LNCaP clone FGC (cell line): ENCODE data around the gene TMEM51.
A peak's percentile ranks its signal among the peaks of the same experiment; 100 is the strongest.

Experiments used
- DNase-seq: peaks from one replicate; pipeline ENCODE4 v3.0.0-alpha.2; 2011; ENCODE audit warnings: low read depth
- H3K4me3 ChIP-seq: 2 replicates; pipeline ENCODE4 v1.5.1; 2011; ENCODE audit warnings: mild to moderate bottlenecking, low read depth, low read length, control low read depth
- CTCF ChIP-seq: IDR thresholded peaks from 2 replicates; pipeline ENCODE4 v1.5.1; 2012; ENCODE audit warnings: mild to moderate bottlenecking; ENCODE audit not compliant: control insufficient read depth, insufficient read depth; ENCODE audit errors: extremely low read depth

TMEM51 gene

GRCh38 chr1:15110128-15110866 lies 43.2 kb upstream of the TMEM51 start:
- no peak for DNase-seq
- H3K4me3 ChIP-seq = no peak overlapping the region
- no peak for TF ChIP-seq CTCF

GRCh38 chr1:15110867-15111230 lies 42.7 kb upstream of the TMEM51 start:
- H3K4me3 ChIP-seq = no peak overlapping the region
- no peak for DNase-seq
- TF ChIP-seq CTCF = no peak

- no peak overlapping the region for H3K4me3 ChIP-seq
- no peak for DNase-seq
- TF ChIP-seq CTCF = no peak
Observed at GRCh38 chr1:15113146-15113545, 40.4 kb upstream of the TMEM51 start.

GRCh38 chr1:15114884-15115283 lies 38.7 kb upstream of the TMEM51 start:
- no peak overlapping the region for H3K4me3 ChIP-seq
- no peak for DNase-seq
- TF ChIP-seq CTCF = no peak

- DNase-seq = no peak
- no peak overlapping the region for H3K4me3 ChIP-seq
- TF ChIP-seq CTCF = no peak
Observed at GRCh38 chr1:15115542-15116330, 37.8 kb upstream of the TMEM51 start.

- no peak for TF ChIP-seq CTCF
- peak; percentile 26 for DNase-seq
- H3K4me3 ChIP-seq = no peak overlapping the region
Observed at GRCh38 chr1:15116966-15117365, 36.6 kb upstream of the TMEM51 start.

- no peak overlapping the region for H3K4me3 ChIP-seq
- TF ChIP-seq CTCF = no peak
- no peak for DNase-seq
Observed at GRCh38 chr1:15117671-15118325, 35.7 kb upstream of the TMEM51 start.
